K562 (cell line): Measurements from ENCODE around the gene CCDC186. TPM values are rescaled to one million over a fixed set of nuclear protein-coding genes. Genes with fewer than 3 reads are reported as not detected.
A peak's percentile ranks its signal among the peaks of the same experiment; 100 is the strongest.

ENCODE experiments used
- ATAC-seq: fragments of 200-7000 bp; cut with Tn5 transposase; 3 replicates; pipeline ENCODE4 v1.9.1; 2020; ENCODE audit warnings: moderate library complexity
- BruUV-seq: library from RNA; stranded (reverse); fragments of 400-500 nt; replicated peaks from 2 replicates; lab custom pipeline; 2021; lab: Mats Ljungman, UMichigan
- CTCF ChIA-PET: fragments of 300-600 bp; formaldehyde crosslinking; extraction: SDS; loops from one replicate; lab custom pipeline; 2021; ENCODE audit warnings: low intra/inter-chr PET ratio; lab: Yijun Ruan, JAX
- POLR2A ChIA-PET: fragments of 300-600, 350-650 bp; sonication (Branson Sonifier 250); formaldehyde crosslinking; extraction: SDS; loops from one replicate; lab custom pipeline; 2021; ENCODE audit warnings: antibody characterized with exemption, inconsistent platforms; lab: Yijun Ruan, JAX
- DNase-seq, 4 experiments: peaks; one replicate each; pipeline versions ENCODE4 v3.0.0 to v3.0.0-alpha.2; 2011 to 2018; ENCODE audit warnings: low spot score in 3 of 4, mixed read lengths in 3 of 4; ENCODE audit errors: extremely low read depth in 1 of 4
- FAIRE-seq: peaks from 2 replicates; lab custom pipeline; 2011; peaks lifted over from hg19 to GRCh38; lab: Jason Lieb, UNC
- H2AFZ ChIP-seq: 2 replicates; pipeline ENCODE4 v1.6.0; 2011; ENCODE audit warnings: low read depth, low read length, control low read depth, inconsistent platforms
- H3K27ac ChIP-seq: fragments of 200-600 bp; 3 replicates; pipeline ENCODE4 v1.8.0; 2011; ENCODE audit warnings: low read depth, mild to moderate bottlenecking, control low read depth, inconsistent platforms, low read length, moderate library complexity, mixed read lengths; ENCODE audit errors: extremely low read depth
- H3K27me3 ChIP-seq, 2 experiments: fragments of 300-600 bp in 1 of 2; 2 replicates in 1 of 2; 3 replicates in 1 of 2; pipeline versions ENCODE4 v1.6.0 to v1.8.0; 2011; ENCODE audit warnings: inconsistent platforms in 2 of 2, low read length in 2 of 2, mild to moderate bottlenecking in 1 of 2, mixed read lengths in 1 of 2, moderate library complexity in 1 of 2; ENCODE audit not compliant: control insufficient read depth in 2 of 2, insufficient read depth in 2 of 2
- H3K36me3 ChIP-seq: fragments of 300-600 bp; 3 replicates; pipeline ENCODE4 v1.8.0; 2011; ENCODE audit warnings: mild to moderate bottlenecking, low read length, inconsistent platforms; ENCODE audit not compliant: control insufficient read depth, insufficient read depth
- H3K4me1 ChIP-seq, 2 experiments: fragments of 200-600 bp in 1 of 2; replicated peaks in 1 of 2; 2 replicates in 1 of 2; 3 replicates in 1 of 2; pipeline versions ENCODE4 v1.5.1 to v1.8.0; 2011; ENCODE audit warnings: inconsistent platforms in 2 of 2, low read length in 2 of 2, mild to moderate bottlenecking in 1 of 2, mixed read lengths in 1 of 2, moderate library complexity in 1 of 2; ENCODE audit not compliant: control insufficient read depth in 2 of 2, insufficient read depth in 2 of 2
- H3K4me2 ChIP-seq: 2 replicates; pipeline ENCODE4 v1.6.1; 2011; ENCODE audit warnings: low read length, control low read depth, inconsistent platforms, mixed read lengths; ENCODE audit not compliant: insufficient read depth
- H3K4me3 ChIP-seq: fragments of 200-600 bp; sonication (generic), shearing (Covaris generic); 2 replicates; pipeline ENCODE4 v1.5.1; 2016; ENCODE audit warnings: control low read depth, inconsistent platforms
- H3K79me2 ChIP-seq: fragments of 200-600 bp; 3 replicates; pipeline ENCODE4 v1.8.0; 2011; ENCODE audit warnings: low read length, inconsistent platforms; ENCODE audit not compliant: control insufficient read depth, insufficient read depth
- H3K9ac ChIP-seq, 2 experiments: 2 replicates each; pipeline versions ENCODE4 v1.6.0 to v1.6.1; 2011; ENCODE audit warnings: low read depth in 2 of 2, low read length in 2 of 2, control low read depth in 1 of 2, inconsistent platforms in 1 of 2, mild to moderate bottlenecking in 1 of 2, mixed read lengths in 1 of 2; ENCODE audit not compliant: insufficient read depth in 1 of 2
- H3K9me1 ChIP-seq: one replicate; pipeline ENCODE4 v1.6.0; 2011; ENCODE audit warnings: inconsistent platforms, mild to moderate bottlenecking, low read length, moderate library complexity; ENCODE audit not compliant: control insufficient read depth, insufficient read depth
- H3K9me3 ChIP-seq: replicated peaks from 2 replicates; pipeline ENCODE4 v1.5.1; 2011; ENCODE audit warnings: low read depth, low read length, inconsistent platforms; ENCODE audit not compliant: control insufficient read depth, insufficient read depth
- H4K20me1 ChIP-seq: replicated peaks from 2 replicates; pipeline ENCODE4 v1.6.1; 2011; ENCODE audit warnings: low read length, inconsistent platforms, mixed read lengths; ENCODE audit not compliant: control insufficient read depth, insufficient read depth
- CTCF ChIP-seq, 3 experiments: IDR thresholded peaks in 2 of 3; conservative IDR thresholded peaks in 1 of 3; 2 replicates each; pipeline ENCODE4 v1.5.1; 2011 to 2012; ENCODE audit warnings: low read length in 3 of 3, mild to moderate bottlenecking in 3 of 3, control low read depth in 2 of 3, improper control_type of control experiment in 1 of 3, inconsistent platforms in 1 of 3, low read depth in 1 of 3, mixed read lengths in 1 of 3, moderate library complexity in 1 of 3; ENCODE audit not compliant: insufficient read depth in 2 of 3
- MEF2A ChIP-seq: IDR thresholded peaks from 2 replicates; pipeline ENCODE4 v1.6.1; 2011; ENCODE audit warnings: low read depth, mild to moderate bottlenecking, low read length, moderate library complexity; ENCODE audit not compliant: control insufficient read depth
- MEF2D ChIP-seq: conservative IDR thresholded peaks from 2 replicates; pipeline ENCODE4 v1.6.1; 2016; ENCODE audit warnings: low read depth, missing genetic modification characterization, missing compliant biosample characterization
- RAD21 ChIP-seq, 2 experiments: fragments of 250-450 bp in 1 of 2; fragments of 450-650 bp in 1 of 2; sonication (Bioruptor Pico) in 1 of 2; formaldehyde crosslinking in 1 of 2; IDR thresholded peaks in 1 of 2; conservative IDR thresholded peaks in 1 of 2; 2 replicates each; pipeline versions ENCODE4 v1.4.0 to v1.8.0; 2020 to 2022; ENCODE audit warnings: mild to moderate bottlenecking in 2 of 2, moderate library complexity in 1 of 2
- SMARCB1 ChIP-seq: IDR thresholded peaks from 2 replicates; pipeline ENCODE4 v1.6.1; 2011; ENCODE audit warnings: improper control_type of control experiment, low read depth; ENCODE audit not compliant: insufficient read length
- SREBF1 ChIP-seq: fragments of 150-350 bp; IDR thresholded peaks from 2 replicates; pipeline ENCODE4 v1.6.1; 2014; ENCODE audit warnings: antibody characterized with exemption, low read depth, low read length, borderline replicate concordance
- WGBS: fragments of 100-300 bp; shearing (Covaris generic); methylation state at CpG from one replicate; pipeline ENCODE4 v1.1.6; 2016; ENCODE audit warnings: low coverage, mixed read lengths; ENCODE audit not compliant: insufficient coverage; ENCODE audit errors: missing lambda C conversion rate; 5-methylcytosine and 5-hydroxymethylcytosine counted together
- in situ Hi-C: fragments of 300-500 bp; cut with MboI; formaldehyde crosslinking; loops from 4 replicates; pipeline ENCODE4 v1.15.0; 2018; ENCODE audit warnings: inconsistent platforms, mixed read lengths
- intact Hi-C: fragments of 100-400 bp; cut with micrococcal nuclease; formaldehyde crosslinking; loops from 2 replicates; pipeline ENCODE4 v1.14.2; 2022
- polyA plus RNA-seq, 8 experiments: library from polyadenylated mRNA; depleted of rRNA in 4 of 8; stranded (reverse) in 5 of 8; unstranded in 3 of 8; fragments of >200 nt; fragmentation: Nextera tagmentation in 2 of 8; fragmentation: Illumina TruSeq in 1 of 8; extraction: Ambion mirVana in 2 of 8; extraction: Trizol in 1 of 8; gene quantifications; 2 replicates each; pipeline versions ENCODE4 v1.2.1 to v1.2.3, GENCODE V29; 2011 to 2014; ENCODE audit warnings: inconsistent platforms in 1 of 8, missing spikeins in 1 of 8
- total RNA-seq, 7 experiments: library from RNA; depleted of rRNA in 6 of 7; stranded (reverse); fragments of >200 nt in 6 of 7; fragmentation: Illumina TruSeq in 2 of 7; extraction: Trizol in 2 of 7; gene quantifications; 2 replicates each; pipeline versions ENCODE4 v1.2.1 to v1.2.3, GENCODE V29; 2011 to 2021; ENCODE audit warnings: low replicate concordance in 1 of 7

The CCDC186 gene
- total and polyA plus RNA-seq, 9 of the 15 experiments (the other 6 are each of a cell fraction or from before 2014, with no cell fraction given) = 2.0 to 7.5 (median 4.7) TPM

- Histone ChIP-seq H4K20me1 (no peaks in the 10 kb centered on the region), H3K79me2 (no peaks in the 10 kb centered on the region), H3K4me1 (peaks cover 0 to 4% of the 10 kb centered on the region in 2 experiments; a peak in 2 of 5 replicates), H3K4me2 (no peak overlapping the region), H3K27me3 (peaks cover 0 to 5% of the 10 kb centered on the region in 2 experiments; a peak in 2 of 5 replicates), H3K4me3 (no peak overlapping the region), H3K9me3 (no peaks in the 10 kb centered on the region), H3K36me3 (no peaks in the 10 kb centered on the region), H3K9ac (no peak overlapping the region), H2AFZ (no peak overlapping the region), H3K9me1 (no peaks in the 10 kb centered on the region), H3K27ac (no peak overlapping the region)
- ChIA-PET CTCF (no interaction called here), POLR2A (no interaction called here)
- DNase-seq (no peak), ATAC-seq (peak; percentile 39; the same call in 2 of the 3 replicates), FAIRE-seq (no peak)
- no TSS peak for BruUV-seq
- in situ Hi-C loops (no loop called here), intact Hi-C loops (no loop called here)
- TF ChIP-seq SREBF1 (no peak), CTCF (IDR thresholded peaks at IDR 0.05 in 2 of 3, conservative IDR thresholded peaks at IDR 0.05 in 1 of 3; ENCODE audit: insufficient read depth in 2 of 3, low read depth in 1 of 3, low read length in 3 of 3) (peak in 2 of 3 experiments; percentile 5 to 23; a peak in 1 of 6 replicates)
- 5% methylated on average over 4 of the region's 4 CpGs for WGBS
Observed at GRCh38 chr10:114087655-114088054, 86.3 kb downstream of the CCDC186 start.

GRCh38 chr10:114087255-114087654 lies 86.7 kb downstream of the CCDC186 start:
- CTCF ChIA-PET = no interaction called here
- Histone ChIP-seq H3K4me3 (no peak overlapping the region), H3K27me3 (peaks cover 0 to 5% of the 10 kb centered on the region in 2 experiments; a peak in 1 of 5 replicates), H3K9ac (no peak overlapping the region), H3K4me2 (peak overlapping the region; percentile 41; the same call in 1 of the 2 replicates), H3K9me1 (no peaks in the 10 kb centered on the region), H3K36me3 (no peaks in the 10 kb centered on the region), H3K9me3 (no peaks in the 10 kb centered on the region), H3K79me2 (no peaks in the 10 kb centered on the region), H3K4me1 (peaks cover 0 to 4% of the 10 kb centered on the region in 2 experiments; a peak in 2 of 5 replicates), H4K20me1 (no peaks in the 10 kb centered on the region), H3K27ac (no peak overlapping the region), H2AFZ (0 out of 2 replicates have a peak overlapping the region, but pooled peaks have one; percentile 32)
- POLR2A ChIA-PET = no interaction called here
- intact Hi-C loops = no loop called here
- WGBS = 8% methylated on average over 5 of the region's 5 CpGs
- in situ Hi-C loops = no loop called here
- DNase-seq = no peak
- FAIRE-seq = no peak
- BruUV-seq = no TSS peak
- peak; percentile 79 for ATAC-seq
- TF ChIP-seq MEF2A (no peak), RAD21 (CRISPR knock-in tag; conservative IDR thresholded peaks at IDR 0.05 in 1 of 2, IDR thresholded peaks at IDR 0.05 in 1 of 2) (0 out of 4 replicates have a peak, but pooled peaks of 1 of the 2 experiments have one; percentile 11), MEF2D (no peak), CTCF (IDR thresholded peaks at IDR 0.05 in 2 of 3, conservative IDR thresholded peaks at IDR 0.05 in 1 of 3; ENCODE audit: insufficient read depth in 2 of 3, low read depth in 1 of 3, low read length in 3 of 3) (peak; percentile 39 to 91 (median 53); a peak in 5 of 6 replicates), SMARCB1 (no peak)
